ENCODE data around the gene CTRB1. TPM values are rescaled to one million over a fixed set of nuclear protein-coding genes. Genes with fewer than 3 reads are reported as not detected.

CTRB1 gene
- total and polyA plus RNA-seq, 2 of the 13 experiments (the other 11 are each of a cell fraction or from before 2014, with no cell fraction given) = not detected

GRCh38 chr16:75217389-75217851 lies 1.4 kb upstream of the CTRB1 start:
- WGBS (ENCODE audit: low lambda C conversion rate) = 50% methylated on average over 11 of the region's 11 CpGs
- Histone ChIP-seq H3K9me3 (ENCODE audit: low read length) (no peaks in the 10 kb centered on the region), H4K20me1 (ENCODE audit: insufficient read depth, low read length) (no peaks in the 10 kb centered on the region), H2AFZ (ENCODE audit: low read length) (no peak overlapping the region), H3K4me2 (ENCODE audit: low read depth, low read length) (peak overlapping the region; percentile 22; the same call in 1 of the 2 replicates), H3K4me3 (replicated peaks in 1 of 3; ENCODE audit: insufficient read depth in 1 of 3, low read depth in 2 of 3, low read length in 3 of 3) (no peak overlapping the region), H3K36me3 (replicated peaks in 1 of 2; ENCODE audit: control insufficient read depth in 1 of 2, insufficient read depth in 2 of 2, low read length in 2 of 2) (no peaks in the 10 kb centered on the region), H3K27ac (ENCODE audit: extremely low read length, insufficient read depth, low read length) (no peak overlapping the region), H3K4me1 (ENCODE audit: insufficient read depth, low read length) (peaks cover 63% of the 10 kb centered on the region), H3K27me3 (ENCODE audit: control insufficient read depth in 1 of 2, insufficient read depth in 2 of 2, low read length in 2 of 2) (peaks cover 4 to 43% of the 10 kb centered on the region in 2 experiments; a peak in 3 of 5 replicates), H3K79me2 (ENCODE audit: insufficient read depth, low read length) (no peaks in the 10 kb centered on the region), H3K9ac (ENCODE audit: insufficient read depth, low read depth, low read length) (no peak overlapping the region)
- FAIRE-seq (no peak), ATAC-seq (peak; percentile 28), DNase-seq (ENCODE audit: low spot score) (no peak)
- in situ Hi-C loops (cut with HindIII; ENCODE audit: extremely low pct_ligation_motif_present, low pct_unique_long_range_greater_than_20kb) = no loop called here
- BruUV-seq (replicated peaks) = no TSS peak
- CTCF ChIA-PET (ENCODE audit: low intra/inter-chr PET ratio, low total read pairs) = no interaction called here
- POLR2A ChIA-PET = interaction anchor here (0.7 to 0.9 kb wide), 2 partner anchors 14 to 28 kb away, joined by 3 read pairs; no protein-coding TSS in a partner anchor
- intact Hi-C loops (cut with micrococcal nuclease; ENCODE audit: unreplicated experiment) = no loop called here
- TF ChIP-seq ARID3A (IDR thresholded peaks at IDR 0.05; ENCODE audit: low read depth, low read length) (no peak), ZNF501 (CRISPR knock-in tag; IDR thresholded peaks at IDR 0.05) (peak; percentile 62; the same call in 1 of the 2 replicates), ZNF788 (CRISPR knock-in tag; IDR thresholded peaks at IDR 0.05; ENCODE audit: borderline replicate concordance) (no peak), BCL6 (CRISPR knock-in tag; IDR thresholded peaks at IDR 0.05) (no peak), ZNF557 (CRISPR knock-in tag; IDR thresholded peaks at IDR 0.05) (no peak), IKZF4 (CRISPR knock-in tag; IDR thresholded peaks at IDR 0.05; ENCODE audit: borderline replicate concordance, low read depth, not compliant biosample characterization) (no peak), ZBTB3 (CRISPR knock-in tag; IDR thresholded peaks at IDR 0.05; ENCODE audit: borderline replicate concordance, low read depth) (no peak), PHB2 (IDR thresholded peaks at IDR 0.05; ENCODE audit: partially characterized antibody) (no peak), RARA (CRISPR knock-in tag; IDR thresholded peaks at IDR 0.05) (no peak), ZNF775 (CRISPR knock-in tag; IDR thresholded peaks at IDR 0.05; ENCODE audit: borderline replicate concordance) (no peak), NFRKB (IDR thresholded peaks at IDR 0.05) (no peak), FOSL2 (CRISPR knock-in tag; IDR thresholded peaks at IDR 0.05) (peak; percentile 71), SRF (IDR thresholded peaks at IDR 0.05; ENCODE audit: low read depth, low read length) (no peak), ZNF547 (CRISPR knock-in tag; IDR thresholded peaks at IDR 0.05) (no peak), NCOR1 (IDR thresholded peaks at IDR 0.05; ENCODE audit: borderline replicate concordance, low read length) (no peak), RFXANK (CRISPR knock-in tag; IDR thresholded peaks at IDR 0.05) (no peak), AKAP8 (CRISPR knock-in tag; IDR thresholded peaks at IDR 0.05) (no peak), ZKSCAN5 (CRISPR knock-in tag; IDR thresholded peaks at IDR 0.05) (no peak), ZNF768 (CRISPR knock-in tag; IDR thresholded peaks at IDR 0.05) (no peak), USF2 (IDR thresholded peaks at IDR 0.05; ENCODE audit: low read depth, low read length) (no peak), USF2 (CRISPR knock-in tag; IDR thresholded peaks at IDR 0.05; ENCODE audit: borderline replicate concordance) (no peak), ZNF503 (CRISPR knock-in tag; IDR thresholded peaks at IDR 0.05) (no peak), SMARCC2 (IDR thresholded peaks at IDR 0.05) (no peak)
